Epithelial cell of prostate (primary cell): ENCODE data around the gene OSBP2.
"Not testable (repeated sequence)": the region's sequence is repeated elsewhere in the genome, so short reads cannot be mapped to it uniquely, and the experiment has no call there.

Experiments used
- DNase-seq: peaks from one replicate; pipeline ENCODE4 v3.0.0-alpha.2; 2011; ENCODE audit warnings: low read depth, low spot score
- H3K27ac ChIP-seq: fragments of 450-650 bp; 2 replicates; pipeline ENCODE4 v1.5.1; 2017; ENCODE audit warnings: mild to moderate bottlenecking

OSBP2 gene

GRCh38 chr22:30714062-30714461, 19.4 kb downstream of the OSBP2 start:
- H3K27ac ChIP-seq = no peak overlapping the region
- no peak for DNase-seq

GRCh38 chr22:30717331-30717921, 22.8 kb downstream of the OSBP2 start:
- no peak for DNase-seq
- peak overlapping the region; percentile 34 for H3K27ac ChIP-seq

- DNase-seq = no peak
- H3K27ac ChIP-seq = peak overlapping the region; percentile 34
Measured at GRCh38 chr22:30717952-30718351, 23.3 kb downstream of the OSBP2 start.

- no peak for DNase-seq
- H3K27ac ChIP-seq = no peak overlapping the region
Measured at GRCh38 chr22:30718491-30718890, 23.8 kb downstream of the OSBP2 start.

GRCh38 chr22:30718938-30719337, 24.3 kb downstream of the OSBP2 start:
- DNase-seq = no peak
- no peak overlapping the region for H3K27ac ChIP-seq

GRCh38 chr22:30720263-30720837, 25.7 kb downstream of the OSBP2 start:
- DNase-seq = no peak
- H3K27ac ChIP-seq = no peak overlapping the region

- DNase-seq = no peak
Measured at GRCh38 chr22:30721741-30722140, 27.1 kb downstream of the OSBP2 start.

GRCh38 chr22:30728826-30729225, 34.2 kb downstream of the OSBP2 start:
- no peak for DNase-seq
- H3K27ac ChIP-seq = no peak overlapping the region

More at GRCh38 chr22:30721741-30722140, 27.1 kb downstream of the OSBP2 start:
- H3K27ac ChIP-seq = no peak overlapping the region

GRCh38 chr22:30731658-30732057, 37.0 kb downstream of the OSBP2 start:
- DNase-seq = no peak
- no peak overlapping the region for H3K27ac ChIP-seq

GRCh38 chr22:30732426-30732825, 37.8 kb downstream of the OSBP2 start:
- no peak overlapping the region for H3K27ac ChIP-seq
- no peak for DNase-seq

GRCh38 chr22:30733181-30733631, 38.5 kb downstream of the OSBP2 start:
- DNase-seq = no peak
- H3K27ac ChIP-seq = no peak overlapping the region

- DNase-seq = not testable (repeated sequence)
Measured at GRCh38 chr22:30740007-30740406, 45.3 kb downstream of the OSBP2 start.

GRCh38 chr22:30740511-30740910, 45.8 kb downstream of the OSBP2 start:
- H3K27ac ChIP-seq, DNase-seq: not testable (repeated sequence)

More at GRCh38 chr22:30740007-30740406, 45.3 kb downstream of the OSBP2 start:
- H3K27ac ChIP-seq = not testable (repeated sequence)

- H3K27ac ChIP-seq = no peak overlapping the region
- no peak for DNase-seq
Measured at GRCh38 chr22:30742291-30743256, 47.9 kb downstream of the OSBP2 start.

- no peak for DNase-seq
- no peak overlapping the region for H3K27ac ChIP-seq
Measured at GRCh38 chr22:30743257-30744020, 48.8 kb downstream of the OSBP2 start.

- H3K27ac ChIP-seq = no peak overlapping the region
- no peak for DNase-seq
Measured at GRCh38 chr22:30744224-30744623, 49.5 kb downstream of the OSBP2 start.

GRCh38 chr22:30747493-30747892, 52.8 kb downstream of the OSBP2 start:
- no peak overlapping the region for H3K27ac ChIP-seq
- DNase-seq = no peak

GRCh38 chr22:30749272-30749671, 54.6 kb downstream of the OSBP2 start:
- H3K27ac ChIP-seq = no peak overlapping the region
- DNase-seq = no peak

GRCh38 chr22:30749849-30750248, 55.2 kb downstream of the OSBP2 start:
- DNase-seq = no peak
- no peak overlapping the region for H3K27ac ChIP-seq

GRCh38 chr22:30751529-30751928, 56.9 kb downstream of the OSBP2 start:
- H3K27ac ChIP-seq = no peak overlapping the region
- no peak for DNase-seq
